Erythroblast (primary cell): ENCODE measurements around the gene ACVR1B.

ENCODE experiments used
- GATA1 ChIP-seq: IDR thresholded peaks from 2 replicates; pipeline ENCODE4 v1.6.1; 2011; ENCODE audit warnings: low read depth, mild to moderate bottlenecking, control low read depth, low read length, moderate library complexity
- POLR2A ChIP-seq: IDR thresholded peaks from 2 replicates; pipeline ENCODE4 v1.6.1; 2011; ENCODE audit warnings: mild to moderate bottlenecking, low read length

DNA sequence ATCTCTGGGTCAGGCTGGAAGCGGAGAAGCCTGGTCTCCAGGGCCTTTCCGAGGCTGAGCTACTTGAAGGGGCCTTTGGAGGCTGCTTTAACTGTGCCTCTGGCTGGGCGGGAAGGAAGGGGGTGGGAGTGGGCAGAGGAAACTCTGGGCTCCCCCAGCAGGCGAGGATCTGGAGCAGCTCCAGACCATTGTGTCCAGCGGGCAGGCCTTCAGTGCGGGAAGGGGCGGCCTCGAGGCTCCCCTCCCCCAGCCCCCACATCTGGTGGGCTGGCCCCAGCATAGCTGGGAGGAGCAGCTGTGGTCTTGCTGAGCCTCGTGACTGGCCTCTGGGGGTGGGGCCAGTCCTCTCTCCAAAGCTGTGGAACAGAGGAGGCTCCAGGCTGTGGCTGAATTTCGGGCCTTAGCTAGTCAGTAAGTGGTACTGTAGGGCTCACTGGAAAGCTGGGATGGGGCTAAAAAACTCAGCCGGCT is 58.7 kb downstream of the ACVR1B start:
- TF ChIP-seq POLR2A = no peak
- TF ChIP-seq GATA1 = no peak
